HG02571 (cell line): ENCODE results near the gene ATAD1.
"Not testable (repeated sequence)": the region's sequence is repeated elsewhere in the genome, so short reads cannot be mapped to it uniquely, and the experiment has no call there.

Experiments
- ATAC-seq: cut with Tn5 transposase; IDR thresholded peaks from one replicate; pipeline ENCODE4 v1.9.1; 2021; ENCODE audit warnings: mild to moderate bottlenecking, moderate library complexity; ENCODE audit not compliant: unreplicated experiment

The ATAD1 gene, protein sequence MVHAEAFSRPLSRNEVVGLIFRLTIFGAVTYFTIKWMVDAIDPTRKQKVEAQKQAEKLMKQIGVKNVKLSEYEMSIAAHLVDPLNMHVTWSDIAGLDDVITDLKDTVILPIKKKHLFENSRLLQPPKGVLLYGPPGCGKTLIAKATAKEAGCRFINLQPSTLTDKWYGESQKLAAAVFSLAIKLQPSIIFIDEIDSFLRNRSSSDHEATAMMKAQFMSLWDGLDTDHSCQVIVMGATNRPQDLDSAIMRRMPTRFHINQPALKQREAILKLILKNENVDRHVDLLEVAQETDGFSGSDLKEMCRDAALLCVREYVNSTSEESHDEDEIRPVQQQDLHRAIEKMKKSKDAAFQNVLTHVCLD

GRCh38 chr10:87817609-87818504 lies at the start of gene ATAD1:
Gene ATAD1, minus strand, starts transcription at chr10:87818226. Its CDS starts 3,627 bp downstream, at chr10:87814599.
- ATAC-seq, result peak; percentile 72

DNA sequence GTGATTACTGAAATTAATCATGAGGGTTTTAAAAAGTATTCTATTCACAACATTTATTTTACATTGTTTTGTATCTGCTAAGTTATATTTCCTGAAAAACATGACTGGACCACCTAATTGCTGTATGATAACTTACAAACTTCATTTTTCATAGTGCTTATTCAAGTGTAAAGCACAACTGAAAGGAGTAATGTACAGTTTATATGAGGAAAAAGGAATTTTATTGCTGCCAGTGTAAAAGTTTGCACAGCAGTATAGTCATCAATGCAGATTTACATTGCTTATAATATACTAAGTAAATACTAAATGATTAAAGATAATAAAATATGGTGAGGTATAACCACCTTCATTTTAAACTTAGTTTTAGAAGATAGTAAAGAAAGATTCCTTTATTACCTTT lies 49.4 kb upstream of the ATAD1 start:
- no peak for ATAC-seq

- no peak for ATAC-seq
Observed at GRCh38 chr10:87866412-87866974, 48.5 kb upstream of the ATAD1 start.

DNA sequence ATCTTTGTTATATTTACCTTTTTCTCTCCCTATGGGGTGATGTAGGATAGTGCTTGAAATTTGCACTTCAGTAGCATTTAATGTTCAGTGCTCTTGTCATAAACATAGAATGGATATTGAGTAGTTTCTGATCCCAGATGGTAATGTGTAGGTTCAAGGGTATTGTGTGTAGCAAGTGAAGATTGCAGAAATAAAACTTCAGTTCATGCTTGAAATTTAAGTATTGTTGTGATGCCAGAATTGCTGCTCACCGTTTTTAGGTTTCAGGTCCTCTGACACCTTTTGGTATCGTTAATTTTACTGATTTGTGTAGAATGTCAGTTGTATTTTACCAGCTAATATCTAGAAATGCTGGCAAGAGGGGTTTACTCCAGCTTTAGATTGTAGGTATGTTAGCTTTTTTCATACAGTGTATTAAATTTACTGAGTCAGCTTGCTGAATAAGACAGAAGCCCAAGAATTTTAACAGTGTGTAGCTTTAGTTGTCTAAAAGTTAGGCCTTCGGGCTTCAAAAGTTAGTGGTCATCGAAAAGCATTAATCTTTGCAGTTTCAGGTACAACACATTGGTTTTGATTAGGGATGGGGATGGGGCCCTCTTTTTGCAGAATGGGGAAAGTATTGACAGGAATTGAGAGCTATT lies 47.3 kb upstream of the ATAD1 start:
- no peak for ATAC-seq

DNA sequence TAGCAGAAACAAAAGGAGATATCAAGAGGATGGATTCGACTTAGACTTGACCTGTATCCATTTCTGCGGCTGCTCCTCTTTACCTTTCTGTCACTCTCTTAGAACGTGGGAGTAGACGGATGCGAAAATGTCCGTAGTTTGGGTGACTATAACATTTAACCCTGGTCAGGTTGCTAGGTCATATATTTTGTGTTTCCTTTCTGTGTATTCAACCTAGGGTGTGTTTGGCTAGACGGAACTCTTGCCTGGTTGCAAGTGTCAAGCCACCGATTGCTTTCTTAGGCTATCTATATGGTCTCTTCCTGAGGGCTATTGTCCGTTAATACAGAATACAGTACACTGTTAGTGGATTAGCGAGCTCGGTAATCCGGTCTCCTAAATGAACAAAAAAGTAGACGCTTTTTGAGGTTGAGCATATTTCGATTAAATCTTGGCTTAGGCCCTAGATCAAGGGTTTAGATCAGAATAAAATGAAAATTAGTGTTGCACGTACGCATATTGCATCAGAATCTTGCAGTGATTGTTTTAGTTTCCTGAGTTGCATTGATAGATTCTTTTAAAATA lies 46.6 kb upstream of the ATAD1 start:
- ATAC-seq, result no peak

- ATAC-seq, result peak; percentile 0
Observed at GRCh38 chr10:87863951-87864495, 46.0 kb upstream of the ATAD1 start.

GRCh38 chr10:87863053-87863943 lies 45.3 kb upstream of the ATAD1 start, which contains the start of the genes KLLN and PTEN:
Gene KLLN, minus strand, starts transcription at chr10:87863533. Its CDS starts 1,046 bp downstream, at chr10:87862487.
Gene PTEN, plus strand, starts transcription at chr10:87863625. Its CDS starts 845 bp downstream, at chr10:87864470.
- peak; percentile 34 for ATAC-seq

GRCh38 chr10:87862679-87863052 lies 44.6 kb upstream of the ATAD1 start:
- ATAC-seq, result peak; percentile 13

- peak; percentile 43 for ATAC-seq
Observed at GRCh38 chr10:87861953-87862678, 44.1 kb upstream of the ATAD1 start.

GRCh38 chr10:87861566-87861952 lies 43.5 kb upstream of the ATAD1 start:
- peak; percentile 12 for ATAC-seq

GRCh38 chr10:87860816-87861403 lies 42.9 kb upstream of the ATAD1 start:
- no peak for ATAC-seq

GRCh38 chr10:87860156-87860795 lies 42.2 kb upstream of the ATAD1 start:
- no peak for ATAC-seq

DNA sequence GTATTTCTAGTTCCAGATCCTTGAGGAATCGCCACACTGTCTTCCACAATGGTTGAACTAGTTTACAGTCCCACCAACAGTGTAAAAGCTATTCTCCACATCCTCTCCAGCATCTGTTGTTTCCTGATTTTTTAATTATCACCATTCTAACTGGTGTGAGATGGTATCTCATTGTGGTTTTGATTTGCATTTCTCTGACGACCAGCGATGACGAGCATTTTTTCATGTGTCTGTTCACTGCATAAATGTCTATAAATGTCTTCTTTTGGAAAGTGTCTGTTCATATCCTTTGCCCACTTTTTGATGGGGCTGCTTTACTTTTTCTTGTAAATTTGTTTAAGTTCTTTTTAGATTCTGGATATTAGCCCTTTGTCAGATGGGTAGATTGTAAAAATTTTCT lies 37.6 kb upstream of the ATAD1 start:
- not testable (repeated sequence) for ATAC-seq

DNA sequence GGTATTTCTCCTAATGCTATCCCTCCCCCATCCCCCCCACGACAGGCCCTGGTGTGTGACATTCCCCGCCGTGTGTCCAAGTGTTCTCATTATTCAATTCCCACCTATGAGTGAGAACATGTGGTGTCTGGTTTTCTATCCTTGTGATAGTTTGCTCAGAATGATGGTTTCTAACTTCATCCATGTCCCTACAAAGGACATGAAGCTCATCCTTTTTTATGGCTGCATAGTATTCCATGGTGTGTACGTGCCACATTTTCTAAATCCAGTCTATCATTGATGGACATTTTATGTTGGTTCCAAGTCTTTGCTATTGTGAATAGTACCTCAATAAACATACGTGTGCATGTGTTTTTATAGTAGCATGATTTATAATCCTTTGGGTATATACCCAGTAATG lies 37.2 kb upstream of the ATAD1 start:
- ATAC-seq, result not testable (repeated sequence)

- ATAC-seq, result no peak
Observed at GRCh38 chr10:87852089-87852488, 34.1 kb upstream of the ATAD1 start.

DNA sequence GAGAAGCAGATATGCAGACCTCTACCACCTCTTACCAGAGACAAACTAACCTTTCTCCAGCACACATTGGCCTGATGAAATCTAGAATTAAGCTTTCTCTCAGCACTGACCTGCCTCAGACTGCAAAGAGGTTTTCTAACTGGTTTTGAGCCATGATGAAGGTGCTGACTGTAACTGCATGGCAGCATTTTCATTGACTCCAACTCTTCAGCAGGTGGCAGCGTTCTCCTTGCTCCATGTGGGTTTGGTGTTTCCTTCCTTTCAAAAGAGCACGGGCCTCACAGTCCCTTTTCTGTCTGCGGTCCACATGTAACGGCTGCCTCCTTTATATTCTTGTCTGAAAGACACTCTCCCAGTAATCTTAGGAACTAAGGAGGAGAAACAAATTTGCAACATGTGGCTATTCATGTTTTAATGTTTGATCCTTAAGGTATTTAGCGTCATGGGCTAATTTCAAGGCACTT lies 32.7 kb upstream of the ATAD1 start:
- no peak for ATAC-seq

DNA sequence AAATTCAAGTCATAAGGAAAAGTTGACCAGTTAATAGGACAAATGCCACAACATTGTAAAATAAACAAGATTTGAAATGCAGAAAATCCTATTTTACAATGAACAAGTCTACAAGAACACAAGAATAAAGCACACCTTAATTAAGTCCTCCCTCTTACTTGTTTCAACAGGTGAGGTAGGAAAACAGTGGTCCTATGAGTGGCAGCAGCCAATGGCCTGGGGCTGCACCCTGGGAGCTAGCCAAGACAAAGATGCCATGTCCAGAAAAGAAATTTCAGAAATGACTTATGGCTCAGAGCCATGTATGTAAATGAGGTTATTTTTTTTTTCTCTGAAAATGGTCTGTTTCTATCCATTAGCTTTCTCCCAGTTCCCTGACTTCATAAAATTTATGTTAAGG lies 31.0 kb upstream of the ATAD1 start:
- no peak for ATAC-seq

DNA sequence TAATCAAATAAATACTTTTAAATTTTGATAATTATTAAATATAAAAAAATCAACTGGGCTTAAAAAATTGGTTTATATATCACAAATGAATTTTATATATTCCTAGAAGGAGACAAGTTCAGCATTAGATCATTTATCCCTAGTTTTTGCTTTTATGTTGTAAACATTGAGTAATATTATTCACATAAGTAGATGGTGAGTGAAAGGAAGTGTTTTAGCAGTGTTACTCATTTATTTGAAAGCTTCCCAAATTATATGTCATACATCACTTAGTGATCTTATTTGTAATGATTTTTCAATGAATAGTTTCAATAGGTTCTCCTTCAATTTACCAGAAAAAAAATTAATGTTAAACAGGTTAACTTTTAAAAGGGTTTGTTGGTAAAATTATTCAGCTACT lies 29.5 kb upstream of the ATAD1 start:
- ATAC-seq, result no peak
